Thyroid gland (tissue), 4 donors: ENCODE results near the gene DMWD. TPM values are rescaled to one million over a fixed set of nuclear protein-coding genes. Genes with fewer than 3 reads are reported as not detected.
"Not testable (repeated sequence)": the region's sequence is repeated elsewhere in the genome, so short reads cannot be mapped to it uniquely, and the experiment has no call there.

Experiments
- DNase-seq, 2 donors: peaks; one replicate each; pipeline ENCODE4 v3.0.0-alpha.2; 2019
- H3K27ac ChIP-seq, 3 donors: fragments of 200-600 bp; sonication (generic); 1 replicate in 2 of 3; 2 replicates in 1 of 3; pipeline ENCODE4 v1.5.1; 2016 to 2019; ENCODE audit warnings: mild to moderate bottlenecking in 1 of 3, moderate library complexity in 1 of 3
- H3K27me3 ChIP-seq: fragments of 200-600 bp; sonication (generic); one replicate; pipeline ENCODE4 v1.5.1; 2019
- H3K36me3 ChIP-seq, 2 donors: fragments of 200-600 bp; sonication (generic); one replicate each; pipeline ENCODE4 v1.5.1; 2016 to 2019
- H3K4me1 ChIP-seq, 2 donors: fragments of 200-600 bp; sonication (generic); one replicate each; pipeline ENCODE4 v1.5.1; 2017 to 2019
- H3K4me3 ChIP-seq, 3 donors: fragments of 200-600 bp; sonication (generic); replicated peaks in 1 of 3; 1 replicate in 2 of 3; 2 replicates in 1 of 3; pipeline ENCODE4 v1.5.1; 2016; ENCODE audit warnings: mild to moderate bottlenecking in 1 of 3
- H3K9me3 ChIP-seq: fragments of 200-600 bp; sonication (generic); one replicate; pipeline ENCODE4 v1.5.1; 2017
- POLR2A ChIP-seq, 2 donors: fragments of 450-650 bp; IDR thresholded peaks; one replicate each; pipeline ENCODE4 v1.6.1; 2017; ENCODE audit warnings: antibody characterized with exemption in 2 of 2, mild to moderate bottlenecking in 2 of 2, moderate library complexity in 1 of 2
- WGBS, 2 donors: methylation state at CpG; one replicate each; pipeline ENCODE4 v1.1.5; 2017; 5-methylcytosine and 5-hydroxymethylcytosine counted together
- intact Hi-C: fragments of 100-400 bp; cut with DNase I; formaldehyde crosslinking; loops from one replicate; pipeline ENCODE4 v1.15.1; 2023
- total RNA-seq, 4 donors: library from RNA; depleted of rRNA; stranded (reverse); fragments of >200 nt; gene quantifications; one replicate each; pipeline ENCODE4 v1.2.3, GENCODE V29; 2016
- TF ChIP-seq, protein P1 (sequence below), 6 experiments: fragments of 200-600 bp in 3 of 6; fragments of 450-650 bp in 3 of 6; sonication (generic) in 3 of 6; IDR thresholded peaks; one replicate each; pipeline ENCODE4 v1.5.1; 2016 to 2019; ENCODE audit warnings: antibody characterized with exemption in 6 of 6, mild to moderate bottlenecking in 2 of 6, inconsistent platforms in 1 of 6, moderate library complexity in 1 of 6

The DMWD gene
- total RNA-seq, 4 donors from 2014 or later: 38.2 to 69.7 (median 48.3) TPM

DNA sequence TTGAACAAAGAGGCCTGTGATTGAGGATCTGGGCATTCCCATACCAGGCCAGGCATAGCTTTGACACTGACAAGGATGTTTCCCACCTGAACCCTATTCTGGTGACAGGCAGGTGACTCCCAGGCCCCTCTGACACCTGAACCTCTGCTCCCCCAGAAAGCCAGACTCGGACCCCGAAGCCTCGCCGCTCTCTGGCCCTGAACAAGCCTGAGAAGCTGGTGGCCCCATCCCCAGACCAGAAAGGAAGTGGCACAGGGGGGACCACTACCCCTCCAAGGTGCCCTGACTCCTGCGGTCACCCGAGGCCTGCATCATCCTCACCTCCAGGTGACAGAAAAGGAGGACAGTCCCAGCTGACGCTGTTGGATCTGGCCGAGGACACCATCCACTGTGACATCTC lies 38.3 kb downstream of the DMWD start:
- H3K27me3 ChIP-seq: no peaks in the 10 kb centered on the region
- H3K4me1 ChIP-seq: no peaks in the 10 kb centered on the region
- TF ChIP-seq, protein P1, sequence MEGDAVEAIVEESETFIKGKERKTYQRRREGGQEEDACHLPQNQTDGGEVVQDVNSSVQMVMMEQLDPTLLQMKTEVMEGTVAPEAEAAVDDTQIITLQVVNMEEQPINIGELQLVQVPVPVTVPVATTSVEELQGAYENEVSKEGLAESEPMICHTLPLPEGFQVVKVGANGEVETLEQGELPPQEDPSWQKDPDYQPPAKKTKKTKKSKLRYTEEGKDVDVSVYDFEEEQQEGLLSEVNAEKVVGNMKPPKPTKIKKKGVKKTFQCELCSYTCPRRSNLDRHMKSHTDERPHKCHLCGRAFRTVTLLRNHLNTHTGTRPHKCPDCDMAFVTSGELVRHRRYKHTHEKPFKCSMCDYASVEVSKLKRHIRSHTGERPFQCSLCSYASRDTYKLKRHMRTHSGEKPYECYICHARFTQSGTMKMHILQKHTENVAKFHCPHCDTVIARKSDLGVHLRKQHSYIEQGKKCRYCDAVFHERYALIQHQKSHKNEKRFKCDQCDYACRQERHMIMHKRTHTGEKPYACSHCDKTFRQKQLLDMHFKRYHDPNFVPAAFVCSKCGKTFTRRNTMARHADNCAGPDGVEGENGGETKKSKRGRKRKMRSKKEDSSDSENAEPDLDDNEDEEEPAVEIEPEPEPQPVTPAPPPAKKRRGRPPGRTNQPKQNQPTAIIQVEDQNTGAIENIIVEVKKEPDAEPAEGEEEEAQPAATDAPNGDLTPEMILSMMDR (IDR thresholded peaks at IDR 0.05): no peak
- no peak for TF ChIP-seq POLR2A (IDR thresholded peaks at IDR 0.05)
- no peak overlapping the region for H3K4me3 ChIP-seq
- intact Hi-C loops: no loop called here
- H3K9me3 ChIP-seq: no peaks in the 10 kb centered on the region
- 67 to 89% methylated on average over 2 to 8 of the region's 8 CpGs for WGBS, 2 donors
- H3K27ac ChIP-seq: no peak overlapping the region
- no peak for DNase-seq
- H3K36me3 ChIP-seq: no peaks in the 10 kb centered on the region

DNA sequence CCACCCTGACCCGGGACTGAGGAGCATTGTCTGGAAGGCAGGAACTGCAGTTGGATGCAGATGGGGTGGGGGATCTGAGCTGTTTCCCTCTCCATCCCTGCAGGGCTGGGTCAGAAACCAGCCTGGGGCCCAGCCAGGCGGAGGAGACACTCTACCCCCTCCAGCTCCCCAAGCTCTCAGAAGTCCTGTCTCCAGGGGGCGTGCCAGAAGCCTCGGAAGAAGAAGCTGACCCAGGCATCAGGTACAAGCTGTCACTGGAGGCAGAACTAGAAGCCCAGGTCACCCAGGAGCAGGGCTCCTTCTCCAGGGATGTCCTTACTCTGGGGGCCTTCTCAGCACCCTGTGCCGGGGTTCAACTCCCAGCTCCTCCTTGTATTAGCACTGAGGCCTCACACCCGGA lies 39.1 kb downstream of the DMWD start:
- no peak for DNase-seq
- Histone ChIP-seq H3K4me3 (no peak overlapping the region), H3K27ac (no peak overlapping the region), H3K27me3 (no peaks in the 10 kb centered on the region), H3K36me3 (no peaks in the 10 kb centered on the region), H3K9me3 (no peaks in the 10 kb centered on the region), H3K4me1 (no peaks in the 10 kb centered on the region)
- intact Hi-C loops: no loop called here
- 66 to 87% methylated on average over 3 to 4 of the region's 6 CpGs for WGBS, 2 donors
- TF ChIP-seq POLR2A (IDR thresholded peaks at IDR 0.05): no peak

DNA sequence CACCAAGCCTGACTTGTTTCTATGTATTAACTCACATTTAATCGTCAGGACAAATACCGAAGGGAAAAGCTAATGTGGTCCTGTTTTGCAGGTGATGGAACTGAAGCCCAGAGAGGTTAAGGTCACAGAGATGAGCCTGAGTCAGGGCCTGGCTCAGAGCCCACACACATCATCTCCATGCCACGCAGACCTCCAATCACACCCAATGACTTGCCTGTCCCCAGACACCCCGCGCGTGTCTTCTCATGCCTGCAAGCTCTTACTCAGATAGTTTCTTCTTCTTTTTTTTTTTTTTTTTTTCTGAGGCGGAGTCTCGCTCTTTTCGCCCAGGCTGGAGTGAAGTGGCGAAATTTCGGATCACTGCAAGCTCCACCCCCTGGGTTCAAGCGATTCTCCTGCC lies 40.0 kb downstream of the DMWD start:
- intact Hi-C loops: no loop called here
- Histone ChIP-seq H3K27ac (no peak overlapping the region), H3K27me3 (no peaks in the 10 kb centered on the region), H3K4me3 (no peak overlapping the region), H3K9me3 (no peaks in the 10 kb centered on the region), H3K4me1 (no peaks in the 10 kb centered on the region), H3K36me3 (no peaks in the 10 kb centered on the region)
- no peak for DNase-seq
- WGBS, 2 donors: 95 to 96% methylated on average over 12 of the region's 12 CpGs
- no peak for TF ChIP-seq POLR2A (IDR thresholded peaks at IDR 0.05)

DNA sequence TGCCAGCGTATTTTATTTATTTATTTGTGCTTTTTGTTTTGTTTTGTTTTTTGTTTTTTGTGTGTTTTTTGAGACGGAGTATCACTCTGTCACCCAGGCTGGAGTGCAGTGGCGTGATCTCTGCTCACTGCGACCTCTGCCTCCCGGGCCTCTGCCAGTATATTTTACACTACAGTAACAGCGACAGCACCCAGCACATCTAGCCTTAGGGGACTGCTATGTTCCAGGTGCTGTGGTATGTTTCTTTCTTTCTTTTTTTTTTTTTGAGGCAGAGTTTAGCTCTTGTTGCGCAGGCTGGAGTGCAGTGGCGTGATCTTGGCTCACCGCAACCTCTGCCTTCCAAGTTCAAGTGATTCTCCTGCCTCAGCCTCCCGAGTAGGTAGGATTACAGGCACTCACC lies 41.2 kb downstream of the DMWD start:
- intact Hi-C loops: not testable (repeated sequence)

DNA sequence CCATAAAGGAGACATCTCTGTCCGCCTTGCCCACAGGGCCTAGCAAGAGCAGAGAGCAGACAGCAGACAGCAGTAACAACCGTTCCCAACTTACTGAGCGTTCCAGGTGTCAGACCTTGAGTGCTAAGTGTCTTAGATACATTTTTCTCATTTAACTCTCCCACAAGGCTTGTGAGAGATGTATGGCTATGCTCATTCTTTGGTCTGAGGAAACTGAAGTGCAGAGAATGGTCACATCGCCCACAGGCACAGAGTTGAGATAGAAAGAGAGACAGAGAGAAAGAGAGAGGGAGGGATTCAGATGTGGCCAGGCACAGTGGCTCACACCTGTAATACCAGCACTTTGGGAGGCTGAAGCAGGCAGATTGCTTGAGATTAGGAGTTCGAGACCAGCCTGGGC lies 45.1 kb downstream of the DMWD start:
- Histone ChIP-seq H3K27me3 (no peaks in the 10 kb centered on the region), H3K4me1 (no peaks in the 10 kb centered on the region), H3K9me3 (no peaks in the 10 kb centered on the region), H3K27ac (no peak overlapping the region), H3K4me3 (no peak overlapping the region), H3K36me3 (no peaks in the 10 kb centered on the region)
- TF ChIP-seq, protein P1 (IDR thresholded peaks at IDR 0.05): no peak
- TF ChIP-seq POLR2A (IDR thresholded peaks at IDR 0.05): no peak
- no peak for DNase-seq
- intact Hi-C loops: no loop called here
- WGBS, 2 donors: 80 to 93% methylated on average over 5 of the region's 5 CpGs

More for the DNA sequence above, 41.2 kb downstream of the DMWD start:
- H3K27ac ChIP-seq, H3K9me3 ChIP-seq, DNase-seq, H3K27me3 ChIP-seq, H3K4me3 ChIP-seq, H3K4me1 ChIP-seq, H3K36me3 ChIP-seq: not testable (repeated sequence)
- WGBS, 2 donors: 91 to 92% methylated on average over 10 of the region's 10 CpGs

DNA sequence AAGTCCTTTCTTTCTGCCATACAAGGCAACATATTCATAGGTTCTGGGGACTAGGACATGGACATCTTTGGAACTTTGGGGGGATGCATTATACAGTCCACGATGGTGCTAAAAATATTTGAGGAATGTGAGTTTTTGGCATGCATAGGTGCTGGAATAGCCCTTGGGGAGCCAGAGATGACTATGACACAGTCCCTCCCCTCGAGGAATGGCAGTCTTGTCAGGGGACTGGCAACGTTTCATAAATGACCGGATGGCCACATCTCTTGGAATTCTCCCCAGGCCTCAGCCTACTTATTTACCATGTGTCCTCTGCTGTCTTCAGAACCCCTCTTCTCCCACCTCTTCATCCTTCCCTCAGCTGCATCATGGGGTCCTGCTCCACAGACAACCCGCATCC lies 45.8 kb downstream of the DMWD start:
- WGBS, 2 donors: 69 to 76% methylated on average over 4 to 5 of the region's 5 CpGs
- Histone ChIP-seq H3K27me3 (no peaks in the 10 kb centered on the region), H3K36me3 (no peaks in the 10 kb centered on the region), H3K27ac (no peak overlapping the region), H3K4me1 (no peaks in the 10 kb centered on the region), H3K9me3 (no peaks in the 10 kb centered on the region), H3K4me3 (no peak overlapping the region)
- intact Hi-C loops: no loop called here
- DNase-seq: no peak
- TF ChIP-seq, protein P1 (IDR thresholded peaks at IDR 0.05): no peak
- TF ChIP-seq POLR2A (IDR thresholded peaks at IDR 0.05): no peak

DNA sequence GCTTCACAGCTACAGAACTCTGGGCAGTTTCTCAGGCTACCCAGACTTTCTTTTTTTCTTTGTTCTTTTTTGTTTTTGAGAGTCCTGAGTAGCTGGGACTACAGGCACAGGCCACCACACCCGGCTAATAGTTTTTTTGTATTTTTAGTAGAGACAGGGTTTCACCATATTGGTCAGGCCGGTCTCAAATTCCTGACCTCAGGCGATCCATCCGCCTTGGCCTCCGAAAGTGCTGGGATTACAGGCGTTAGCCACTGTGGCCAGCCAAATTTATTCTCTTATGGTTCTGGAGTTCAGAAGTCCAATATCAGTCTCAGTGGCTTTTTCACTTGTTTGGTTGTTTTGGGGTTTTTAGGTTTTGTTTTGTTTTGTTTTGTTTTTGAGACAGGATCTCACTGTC lies 47.0 kb downstream of the DMWD start:
- H3K27ac ChIP-seq: no peak overlapping the region
- no peak for DNase-seq
- no peaks in the 10 kb centered on the region for H3K36me3 ChIP-seq
- intact Hi-C loops: no loop called here
- H3K27me3 ChIP-seq: no peaks in the 10 kb centered on the region
- TF ChIP-seq POLR2A (IDR thresholded peaks at IDR 0.05): no peak
- WGBS, 2 donors: 83 to 85% methylated on average over 6 of the region's 6 CpGs
- no peak overlapping the region for H3K4me3 ChIP-seq
- no peaks in the 10 kb centered on the region for H3K4me1 ChIP-seq
- H3K9me3 ChIP-seq: no peaks in the 10 kb centered on the region
